ENCODE data around the gene MEGF6.

The MEGF6 gene

GRCh38 chr1:3558036-3558726 is 53.1 kb downstream of the MEGF6 start:
- TF ChIP-seq CTCF (IDR thresholded peaks at IDR 0.05; ENCODE audit: insufficient read depth, low read length) = no peak
- TF ChIP-seq SPI1 (IDR thresholded peaks at IDR 0.05; ENCODE audit: borderline replicate concordance, low read depth) = peak; percentile 51; the same call in 1 of the 2 replicates
- no peak for DNase-seq (ENCODE audit: low read depth in 1 of 2, low spot score in 1 of 2)
- no peak overlapping the region for H3K27ac ChIP-seq (replicated peaks)
- H3K27me3 ChIP-seq (ENCODE audit: insufficient read depth, poor library complexity, severe bottlenecking) = no peaks in the 10 kb centered on the region
- no peak overlapping the region for H3K4me3 ChIP-seq (replicated peaks; ENCODE audit: insufficient read depth, low read length)

DNA sequence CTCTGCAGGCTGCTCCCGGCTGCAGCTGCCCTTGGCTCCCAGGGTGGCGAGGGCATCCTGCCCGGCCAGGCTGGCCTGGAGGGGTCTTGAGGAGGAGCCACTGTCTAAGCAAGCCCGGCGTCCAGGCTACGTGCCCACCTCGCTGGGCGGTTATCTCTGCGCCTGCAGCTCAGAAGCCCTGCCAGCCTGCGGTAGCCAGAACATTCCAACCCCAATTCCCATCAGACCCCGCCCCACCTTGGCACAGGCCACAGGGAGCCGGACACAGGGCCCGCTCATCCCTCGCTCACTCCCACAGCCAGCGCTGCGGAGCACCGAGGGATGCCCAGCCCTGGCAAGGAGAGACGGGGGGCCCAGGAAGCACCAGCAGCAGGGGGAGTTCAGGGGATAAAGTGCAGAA is 53.9 kb downstream of the MEGF6 start:
- DNase-seq (ENCODE audit: low read depth in 1 of 2, low spot score in 1 of 2) = no peak
- TF ChIP-seq GABPA (IDR thresholded peaks at IDR 0.05; ENCODE audit: low read depth) (no peak), REST (IDR thresholded peaks at IDR 0.05; ENCODE audit: insufficient replicate concordance, low read depth) (no peak), POLR2AphosphoS5 (IDR thresholded peaks at IDR 0.05; ENCODE audit: low read depth) (no peak), CTCF (IDR thresholded peaks at IDR 0.05; ENCODE audit: insufficient read depth, low read length) (no peak), SPI1 (IDR thresholded peaks at IDR 0.05; ENCODE audit: borderline replicate concordance, low read depth) (no peak)
- Histone ChIP-seq H3K27me3 (ENCODE audit: insufficient read depth, poor library complexity, severe bottlenecking) (no peaks in the 10 kb centered on the region), H3K4me3 (replicated peaks; ENCODE audit: insufficient read depth, low read length) (no peak overlapping the region), H3K27ac (replicated peaks) (no peak overlapping the region)

- Histone ChIP-seq H3K4me3 (replicated peaks; ENCODE audit: insufficient read depth, low read length) (no peak overlapping the region), H3K27me3 (ENCODE audit: insufficient read depth, poor library complexity, severe bottlenecking) (no peaks in the 10 kb centered on the region), H3K27ac (replicated peaks) (no peak overlapping the region)
- DNase-seq (ENCODE audit: low read depth in 1 of 2, low spot score in 1 of 2) = no peak
- TF ChIP-seq CTCF (IDR thresholded peaks at IDR 0.05; ENCODE audit: insufficient read depth, low read length) = no peak
- TF ChIP-seq POLR2AphosphoS5 (IDR thresholded peaks at IDR 0.05; ENCODE audit: low read depth) = no peak
- no peak for TF ChIP-seq REST (IDR thresholded peaks at IDR 0.05; ENCODE audit: insufficient replicate concordance, low read depth)
- no peak for TF ChIP-seq SPI1 (IDR thresholded peaks at IDR 0.05; ENCODE audit: borderline replicate concordance, low read depth)
Observed at GRCh38 chr1:3556336-3556735, 55.0 kb downstream of the MEGF6 start.
